Stimulated activated CD4-positive, alpha-beta T cell treated with anti-CD3 and anti-CD28 coated beads, Interleukin-15, amount 100 ng/mL, for 48 hours (primary cell): ENCODE measurements around the gene CDH20.

ENCODE experiments used
- DNase-seq, 2 donors: peaks; one replicate each; pipeline ENCODE4 v3.0.0-alpha.2; 2020; ENCODE audit warnings: low read depth in 2 of 2

Gene CDH20

GRCh38 chr18:61575419-61575818 is 242.2 kb downstream of the CDH20 start:
- no peak for DNase-seq

- no peak for DNase-seq
Measured at GRCh38 chr18:61578846-61579245, 245.6 kb downstream of the CDH20 start.

- no peak for DNase-seq
Measured at GRCh38 chr18:61579581-61579980, 246.4 kb downstream of the CDH20 start.

GRCh38 chr18:61580046-61580445 is 246.8 kb downstream of the CDH20 start:
- DNase-seq, result no peak

GRCh38 chr18:61581578-61582201 is 248.5 kb downstream of the CDH20 start:
- peak; percentile 28 to 53 for DNase-seq

- no peak for DNase-seq
Measured at GRCh38 chr18:61582202-61582710, 249.0 kb downstream of the CDH20 start.

GRCh38 chr18:61583548-61583947 is 250.3 kb downstream of the CDH20 start:
- DNase-seq, result no peak

GRCh38 chr18:61587865-61588264 is 254.6 kb downstream of the CDH20 start:
- no peak for DNase-seq

- no peak for DNase-seq
Measured at GRCh38 chr18:61589053-61589723, 256.0 kb downstream of the CDH20 start.

GRCh38 chr18:61589724-61590065 is 256.5 kb downstream of the CDH20 start:
- no peak for DNase-seq

- DNase-seq, result no peak
Measured at GRCh38 chr18:61591253-61591652, 258.0 kb downstream of the CDH20 start.

GRCh38 chr18:61595615-61596251 is 262.5 kb downstream of the CDH20 start:
- no peak for DNase-seq

GRCh38 chr18:61596296-61596695 is 263.1 kb downstream of the CDH20 start:
- no peak for DNase-seq

- DNase-seq, result no peak
Measured at GRCh38 chr18:61597316-61597715, 264.1 kb downstream of the CDH20 start.

GRCh38 chr18:61600422-61600821 is 267.2 kb downstream of the CDH20 start:
- DNase-seq, result no peak

- DNase-seq, result no peak
Measured at GRCh38 chr18:61602836-61603235, 269.6 kb downstream of the CDH20 start.
